ENCODE results near the gene GPR157.
A peak's percentile ranks its signal among the peaks of the same experiment; 100 is the strongest.
"Not testable (repeated sequence)": the region's sequence is repeated elsewhere in the genome, so short reads cannot be mapped to it uniquely, and the experiment has no call there.

GPR157 gene

DNA sequence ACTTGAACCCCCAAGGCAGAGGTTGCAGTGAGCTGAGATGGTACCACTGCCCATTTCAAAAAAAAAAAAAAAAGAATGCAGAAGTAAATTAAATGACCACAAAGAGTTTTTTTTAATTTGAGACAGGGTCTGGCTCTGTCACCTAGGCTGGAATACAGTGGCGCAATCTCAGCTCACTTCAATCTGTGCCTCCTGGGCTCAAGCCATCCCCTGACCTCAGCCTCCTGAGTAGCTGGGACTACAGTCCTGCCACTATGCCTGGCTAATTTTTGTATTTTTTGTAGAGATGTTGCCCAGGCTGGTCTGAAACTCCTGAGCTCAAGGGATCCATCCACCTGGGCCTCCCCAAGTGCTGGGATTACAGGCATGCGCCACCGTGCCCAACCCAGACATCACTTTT is 20.2 kb upstream of the GPR157 start:
- intact Hi-C loops (cut with DNase I) = no loop called here
- peak in 2 of 10 donors; percentile 7 to 31 for DNase-seq

- DNase-seq = peak in 2 of 10 donors; percentile 11 to 30
- intact Hi-C loops (cut with DNase I) = no loop called here
Observed at GRCh38 chr1:9146156-9146555, 17.3 kb upstream of the GPR157 start.

DNA sequence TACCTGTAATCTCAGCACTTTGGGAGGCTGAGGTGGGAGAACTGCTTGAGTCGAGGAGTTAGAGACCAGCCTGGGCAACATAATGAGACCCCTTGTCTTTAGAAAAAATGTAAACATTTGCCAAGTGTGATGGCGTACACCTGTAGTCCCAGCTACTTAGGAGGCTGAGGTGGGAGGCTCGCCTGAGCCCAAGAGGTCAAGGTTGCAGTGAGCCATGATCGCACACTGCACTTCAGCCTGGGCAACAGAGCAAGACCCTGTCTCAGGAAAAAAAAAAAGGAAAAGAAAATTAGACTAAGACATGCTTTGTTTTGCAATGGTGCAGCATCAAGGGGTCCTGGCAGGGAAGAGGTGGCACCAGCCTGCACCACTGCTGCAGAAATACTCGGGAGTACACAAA is 16.8 kb upstream of the GPR157 start:
- DNase-seq = peak in 2 of 10 donors; percentile 9 to 21
- intact Hi-C loops (cut with DNase I) = no loop called here

- intact Hi-C loops (cut with DNase I) = no loop called here
- peak in 2 of 10 donors; percentile 58 to 67 for DNase-seq
Observed at GRCh38 chr1:9145021-9145668, 16.2 kb upstream of the GPR157 start.

DNA sequence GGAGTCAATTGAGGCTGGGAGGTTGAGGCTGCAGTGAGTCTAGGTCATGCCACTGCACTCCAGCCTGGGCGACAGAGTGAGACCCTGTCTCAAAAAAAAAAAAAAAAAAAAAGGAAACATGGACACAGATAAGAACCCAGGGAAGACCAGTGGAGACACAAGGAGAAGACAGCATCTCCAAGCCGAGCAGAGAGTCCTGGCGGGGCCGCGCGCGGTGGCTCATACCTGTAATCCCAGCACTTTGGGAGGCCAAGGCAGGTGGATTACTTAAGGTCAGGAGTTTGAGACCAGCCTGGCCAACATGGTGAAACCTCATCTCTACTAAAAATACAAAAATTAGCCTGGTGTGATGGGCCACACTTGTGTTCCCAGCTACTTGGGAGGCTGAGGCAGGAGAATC is 15.6 kb upstream of the GPR157 start:
- intact Hi-C loops (cut with DNase I) = not testable (repeated sequence)

GRCh38 chr1:9143250-9143649 is 14.3 kb upstream of the GPR157 start:
- peak in 2 of 10 donors; percentile 62 to 75 for DNase-seq
- intact Hi-C loops (cut with DNase I) = loop anchor here (2.0 kb wide), 1 partner anchor 54 kb away; no protein-coding TSS in a partner anchor

More for the DNA sequence above, 15.6 kb upstream of the GPR157 start:
- peak in 2 of 10 donors; percentile 25 to 51 for DNase-seq

DNA sequence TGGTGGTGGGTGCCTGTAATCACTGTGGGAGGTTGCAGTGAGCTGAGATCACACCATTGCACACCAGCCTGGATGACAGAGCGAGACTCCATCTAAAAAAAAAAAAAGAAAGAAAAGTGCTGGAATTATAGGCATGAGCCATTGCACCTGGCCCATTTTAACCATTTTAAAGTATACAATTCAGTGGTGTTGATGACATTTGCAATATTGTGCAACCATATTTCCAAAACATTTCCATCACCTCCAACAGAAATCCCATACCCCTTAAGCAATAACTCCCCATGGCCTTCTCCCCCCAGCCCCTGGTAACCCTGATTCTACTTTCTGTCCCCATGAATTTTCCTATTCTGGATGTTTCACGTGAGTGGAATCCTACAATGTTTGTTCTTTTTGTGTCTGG is 11.0 kb upstream of the GPR157 start:
- intact Hi-C loops (cut with DNase I) = no loop called here
- no peak for DNase-seq

DNA sequence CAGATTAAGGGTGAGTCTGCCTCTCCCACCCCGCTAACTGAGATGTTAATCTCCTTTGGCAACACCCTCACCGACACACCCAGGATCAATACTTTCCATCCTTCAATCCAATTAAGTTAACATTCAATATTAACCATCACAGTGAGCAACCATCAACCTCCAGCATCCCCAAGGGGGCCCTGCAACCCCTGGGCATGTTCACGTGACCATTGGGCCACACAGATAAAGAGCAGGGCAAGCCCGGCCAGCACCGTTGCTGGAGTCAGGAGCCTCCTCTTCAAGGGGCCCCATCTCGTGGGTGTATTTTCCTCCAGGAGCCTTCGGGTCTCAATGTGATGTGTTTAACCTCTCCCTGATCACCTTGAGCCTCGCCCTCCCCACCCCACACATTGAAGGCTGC is 8.0 kb upstream of the GPR157 start:
- peak in 1 of 10 donors; percentile 33 for DNase-seq
- intact Hi-C loops (cut with DNase I) = no loop called here

DNA sequence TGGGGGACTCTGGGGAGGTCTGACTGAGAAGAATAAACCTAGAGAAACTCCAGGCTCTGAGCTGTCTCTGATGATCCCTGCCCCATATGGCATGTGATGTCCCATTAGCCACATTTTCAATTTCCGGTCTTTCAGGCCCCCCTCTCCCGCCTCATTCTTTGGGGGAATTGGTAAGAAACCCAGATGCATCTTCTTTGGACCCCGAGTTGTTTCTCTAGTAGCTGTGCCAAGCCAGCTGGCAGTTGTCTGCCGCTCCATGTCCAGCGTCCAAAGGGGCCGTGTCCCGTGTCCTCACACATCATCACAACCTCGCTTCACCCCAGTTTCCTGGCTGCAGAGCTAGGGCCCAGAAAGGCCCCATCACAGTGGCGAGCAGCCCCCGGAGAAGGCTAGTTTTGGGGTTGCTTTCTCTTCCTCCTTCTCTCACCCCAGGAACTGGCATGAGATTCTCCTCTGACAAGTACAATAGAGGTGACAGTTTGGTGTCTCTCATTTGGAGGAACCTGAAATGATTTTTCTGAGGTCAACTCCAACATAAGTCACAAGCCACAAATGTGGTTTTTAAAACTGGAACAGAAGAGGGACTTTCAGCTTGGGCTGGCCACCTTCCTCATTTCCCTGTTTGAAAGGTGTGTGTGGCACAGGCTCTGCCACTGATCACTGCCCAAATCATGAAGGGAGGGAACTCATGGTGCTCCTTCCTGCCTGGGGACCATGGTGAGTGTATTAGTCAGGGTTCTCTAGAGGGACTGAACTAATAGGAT is 6.4 kb upstream of the GPR157 start:
- peak in 1 of 10 donors; percentile 61 for DNase-seq
- intact Hi-C loops (cut with DNase I) = no loop called here

GRCh38 chr1:9133870-9134585 is 5.1 kb upstream of the GPR157 start:
- intact Hi-C loops (cut with DNase I) = no loop called here
- no peak for DNase-seq

GRCh38 chr1:9129266-9130041 is 552 bp upstream of the GPR157 start:
- peak in 5 of 10 donors; percentile 19 to 77 (median 28) for DNase-seq
- intact Hi-C loops (cut with DNase I) = no loop called here

GRCh38 chr1:9128166-9128519 is 759 bp downstream of the GPR157 start:
- peak in 2 of 10 donors; percentile 64 to 76 for DNase-seq
- intact Hi-C loops (cut with DNase I) = no loop called here

DNA sequence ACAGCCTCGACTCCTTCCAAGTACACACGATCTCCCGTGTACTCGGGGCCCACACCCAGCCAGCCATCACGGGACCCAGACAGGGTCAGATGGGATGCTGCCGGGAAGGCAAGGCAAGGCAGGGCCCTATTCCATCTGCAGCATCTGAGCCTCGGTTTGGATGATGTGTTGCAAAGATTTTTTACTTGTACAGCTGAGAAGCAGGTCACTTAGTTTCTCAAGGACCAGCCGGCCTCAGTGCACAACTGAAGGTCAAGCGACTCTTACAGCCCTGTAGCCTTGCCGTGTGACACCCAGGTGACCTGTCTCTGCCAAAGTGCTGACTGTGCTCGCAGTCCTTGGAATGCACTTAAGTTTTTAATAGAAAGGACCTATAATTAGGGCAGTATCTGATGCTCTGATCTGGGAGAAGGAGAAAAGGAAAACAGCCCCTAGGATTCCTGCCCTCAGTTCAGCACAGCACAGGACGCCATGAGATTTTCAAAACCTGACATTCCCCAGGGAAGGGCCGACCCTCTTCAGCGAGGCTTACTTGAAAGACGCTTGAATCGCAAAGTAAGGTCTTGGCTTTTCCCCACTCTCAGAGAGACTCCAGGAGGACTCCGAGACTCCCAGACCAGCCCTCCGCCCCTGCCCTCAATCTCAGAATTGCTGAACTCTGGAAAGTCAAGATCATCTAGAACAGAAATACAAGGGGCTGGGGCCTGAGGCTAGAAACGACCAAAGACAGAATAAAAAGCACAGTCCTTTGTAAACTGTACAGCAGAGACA is 1.3 kb downstream of the GPR157 start:
- peak in 3 of 10 donors; percentile 45 to 55 (median 52) for DNase-seq
- intact Hi-C loops (cut with DNase I) = no loop called here

DNA sequence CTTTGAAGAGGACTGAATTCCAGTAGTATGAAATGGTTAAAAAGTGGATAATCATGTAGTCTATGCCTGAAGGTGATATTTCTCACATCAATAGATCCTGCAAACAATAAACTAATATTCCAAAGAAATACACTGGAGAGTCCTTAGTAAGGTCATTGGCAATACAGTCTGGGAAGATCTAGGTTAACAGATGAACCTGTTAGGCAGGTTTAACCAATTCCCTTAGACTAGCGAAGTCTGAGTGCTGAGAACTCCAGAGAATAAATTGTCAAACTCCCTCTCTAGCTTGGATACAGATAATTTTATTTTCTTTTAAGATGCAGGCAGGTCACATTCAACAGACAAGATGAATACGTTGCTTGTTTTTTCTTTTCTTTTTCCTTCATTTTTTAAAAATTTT is 2.4 kb downstream of the GPR157 start:
- no peak for DNase-seq

GRCh38 chr1:9125847-9126246 is 3.1 kb downstream of the GPR157 start:
- peak in 3 of 10 donors; percentile 15 to 40 (median 23) for DNase-seq
- intact Hi-C loops (cut with DNase I) = not testable (repeated sequence)

More for the DNA sequence above, 2.4 kb downstream of the GPR157 start:
- intact Hi-C loops (cut with DNase I) = no loop called here

DNA sequence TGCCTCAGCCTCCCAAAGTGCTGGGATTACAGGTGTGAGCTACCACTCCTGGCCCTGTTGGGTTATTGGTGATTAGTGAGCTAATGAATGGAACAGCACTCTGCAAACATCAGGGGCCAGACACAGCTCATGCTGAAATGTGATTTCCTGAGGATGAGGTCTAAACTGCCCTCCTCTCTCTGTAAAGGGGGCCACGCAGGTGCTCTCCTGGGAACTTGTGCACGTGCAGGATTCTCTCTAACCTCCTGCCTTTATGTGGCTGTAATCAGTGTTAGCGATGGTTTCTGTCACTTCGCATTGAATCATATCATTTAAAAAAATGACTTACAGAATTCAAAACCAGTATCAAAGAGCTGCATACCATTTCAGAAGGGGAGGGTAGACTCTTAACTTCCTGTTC is 3.6 kb downstream of the GPR157 start:
- DNase-seq = peak in 2 of 10 donors; percentile 16 to 19
- intact Hi-C loops (cut with DNase I) = no loop called here

DNA sequence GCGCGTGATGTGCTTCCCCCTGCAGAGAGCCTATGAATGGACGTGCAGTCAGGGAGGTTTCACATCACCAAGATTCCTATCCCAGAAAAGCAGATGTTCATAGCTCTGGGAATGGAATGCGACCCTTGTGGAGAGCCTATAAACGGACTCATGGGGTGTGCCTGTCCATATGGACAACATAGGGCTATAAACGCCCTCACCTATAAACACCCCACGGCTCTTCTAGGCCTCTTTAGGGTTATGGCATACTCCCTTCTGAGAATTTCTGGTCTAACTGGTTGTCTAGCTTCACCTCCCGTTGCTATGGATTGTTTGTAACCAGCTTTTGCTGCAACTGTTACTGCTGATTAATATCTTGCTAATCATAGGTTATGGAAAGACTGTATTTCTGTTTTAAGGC is 4.5 kb downstream of the GPR157 start:
- intact Hi-C loops (cut with DNase I); DNase-seq: not testable (repeated sequence)

- DNase-seq = peak in 2 of 10 donors; percentile 3 to 24
- intact Hi-C loops (cut with DNase I) = not testable (repeated sequence)
Observed at GRCh38 chr1:9123665-9124064, 5.2 kb downstream of the GPR157 start.

Data from posterior cingulate gyrus (tissue), 11 donors.